ENCODE results near the gene PTPRH.

The PTPRH gene

DNA sequence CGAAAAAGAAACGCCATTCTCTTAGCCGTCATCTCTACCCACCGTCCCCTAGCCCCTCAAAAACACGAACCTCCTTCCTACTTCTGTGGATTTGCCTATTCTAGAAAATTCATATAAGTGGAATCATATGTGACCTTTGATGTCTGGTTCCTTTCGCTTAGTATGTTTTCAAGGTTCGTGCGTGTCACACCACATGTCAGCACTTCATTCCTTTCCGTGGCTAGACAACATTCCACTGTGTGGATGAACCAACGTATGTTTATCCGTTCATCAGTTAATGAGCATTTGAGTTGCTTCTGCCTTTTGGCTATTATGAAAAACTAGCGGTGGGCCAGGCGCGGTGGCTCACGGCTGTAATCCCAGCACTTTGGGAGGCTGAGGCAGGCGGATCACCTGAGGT, 77.9 kb downstream of the PTPRH start:
- H3K27ac ChIP-seq = no peak overlapping the region
- DNase-seq (ENCODE audit: low read depth, low spot score) = no peak
- no peak overlapping the region for H3K4me3 ChIP-seq
- TF ChIP-seq POLR2AphosphoS5 (IDR thresholded peaks at IDR 0.05; ENCODE audit: borderline replicate concordance, low read depth, low read length) = no peak
- no peak for TF ChIP-seq EZH2 (IDR thresholded peaks at IDR 0.05)
- no peak for TF ChIP-seq FOXP2 (optimal IDR thresholded peaks at IDR 0.05; ENCODE audit: control extremely low read depth, extremely low read length, insufficient read depth)
- H3K36me3 ChIP-seq (ENCODE audit: insufficient read depth, low read length) = no peaks in the 10 kb centered on the region
- no peak overlapping the region for H3K9ac ChIP-seq (ENCODE audit: insufficient read length)
- no peaks in the 10 kb centered on the region for H3K9me3 ChIP-seq (ENCODE audit: low read depth, low read length)
